GM12872 (cell line): ENCODE measurements around the gene RPS6KA3.

Experiments used
- TF ChIP-seq, protein P1 (sequence below): IDR thresholded peaks from 3 replicates; pipeline ENCODE4 v1.5.1; 2011; ENCODE audit warnings: low read depth, mild to moderate bottlenecking, low read length, moderate library complexity; ENCODE audit not compliant: insufficient read depth

RPS6KA3 gene

GRCh38 chrX:20171887-20172286 is 94.8 kb downstream of the RPS6KA3 start:
- TF ChIP-seq, protein P1, sequence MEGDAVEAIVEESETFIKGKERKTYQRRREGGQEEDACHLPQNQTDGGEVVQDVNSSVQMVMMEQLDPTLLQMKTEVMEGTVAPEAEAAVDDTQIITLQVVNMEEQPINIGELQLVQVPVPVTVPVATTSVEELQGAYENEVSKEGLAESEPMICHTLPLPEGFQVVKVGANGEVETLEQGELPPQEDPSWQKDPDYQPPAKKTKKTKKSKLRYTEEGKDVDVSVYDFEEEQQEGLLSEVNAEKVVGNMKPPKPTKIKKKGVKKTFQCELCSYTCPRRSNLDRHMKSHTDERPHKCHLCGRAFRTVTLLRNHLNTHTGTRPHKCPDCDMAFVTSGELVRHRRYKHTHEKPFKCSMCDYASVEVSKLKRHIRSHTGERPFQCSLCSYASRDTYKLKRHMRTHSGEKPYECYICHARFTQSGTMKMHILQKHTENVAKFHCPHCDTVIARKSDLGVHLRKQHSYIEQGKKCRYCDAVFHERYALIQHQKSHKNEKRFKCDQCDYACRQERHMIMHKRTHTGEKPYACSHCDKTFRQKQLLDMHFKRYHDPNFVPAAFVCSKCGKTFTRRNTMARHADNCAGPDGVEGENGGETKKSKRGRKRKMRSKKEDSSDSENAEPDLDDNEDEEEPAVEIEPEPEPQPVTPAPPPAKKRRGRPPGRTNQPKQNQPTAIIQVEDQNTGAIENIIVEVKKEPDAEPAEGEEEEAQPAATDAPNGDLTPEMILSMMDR = no peak

- TF ChIP-seq, protein P1 = no peak
Measured at GRCh38 chrX:20159797-20160385, 106.8 kb downstream of the RPS6KA3 start.

DNA sequence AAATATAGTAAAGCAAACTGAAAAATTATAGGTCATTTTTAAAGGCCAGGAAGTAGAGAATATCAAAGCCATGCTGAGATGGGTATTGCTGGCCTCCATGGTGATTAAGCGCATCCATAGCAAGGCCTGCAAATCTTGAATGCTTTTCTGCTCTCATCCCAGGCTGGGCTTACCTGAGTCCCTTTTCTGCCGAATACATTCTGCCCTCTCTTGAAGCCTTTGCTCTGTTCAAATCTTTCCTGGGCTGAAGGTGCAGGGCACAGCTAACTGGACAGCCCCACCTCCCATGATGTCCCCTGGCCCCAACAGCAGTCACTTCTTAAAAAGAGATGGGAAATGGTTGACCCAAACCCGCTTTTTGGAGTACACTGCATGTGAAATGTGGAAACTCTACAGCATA is 115.0 kb downstream of the RPS6KA3 start:
- TF ChIP-seq, protein P1 = no peak

- TF ChIP-seq, protein P1 = no peak
Measured at GRCh38 chrX:20149326-20149725, 117.4 kb downstream of the RPS6KA3 start.

GRCh38 chrX:20147561-20147960 is 119.1 kb downstream of the RPS6KA3 start:
- TF ChIP-seq, protein P1 = no peak

DNA sequence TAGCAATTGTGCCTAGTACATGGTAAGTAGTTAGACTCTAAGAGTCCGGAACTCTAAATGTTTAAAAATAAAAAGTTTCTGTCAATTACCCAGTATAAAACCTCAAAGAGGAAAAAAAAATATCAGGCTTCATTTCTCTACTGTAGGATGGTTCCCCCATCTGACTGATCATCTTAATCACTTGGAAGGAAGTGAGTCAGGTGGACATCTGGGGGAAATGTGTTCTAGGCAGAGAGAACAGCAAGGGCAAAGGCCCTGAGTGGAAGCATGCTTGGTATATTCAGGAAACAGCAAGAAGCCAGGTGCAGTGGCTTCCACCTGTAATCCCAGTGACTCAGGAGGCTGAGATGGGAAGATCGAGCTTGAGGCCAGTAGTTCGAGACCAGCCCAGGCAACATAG is 122.2 kb downstream of the RPS6KA3 start:
- TF ChIP-seq, protein P1 = no peak

DNA sequence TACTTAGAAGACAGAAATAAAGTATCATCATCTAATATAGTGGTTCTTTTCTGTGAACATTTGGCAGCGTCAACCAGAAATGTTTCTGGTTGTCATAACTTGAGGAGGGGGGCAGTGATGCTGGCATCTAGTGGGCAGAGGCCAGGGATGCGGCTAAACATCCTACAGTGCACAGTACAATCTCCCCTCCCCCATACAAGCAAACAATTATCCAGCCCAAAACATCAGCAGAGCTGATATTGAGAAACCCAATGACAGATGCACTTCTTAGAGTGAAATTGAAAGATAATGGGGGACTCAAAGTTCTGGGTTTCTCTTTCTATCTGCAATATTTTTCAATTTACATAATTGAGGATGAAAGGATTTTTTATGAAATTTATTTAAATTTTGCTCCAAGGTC is 123.1 kb downstream of the RPS6KA3 start:
- TF ChIP-seq, protein P1 = no peak
